AG10803 (cell line): ENCODE data around the gene FIBP.
A peak's percentile ranks its signal among the peaks of the same experiment; 100 is the strongest.

Experiments used
- DNase-seq: peaks from one replicate; pipeline ENCODE4 v3.0.0; 2010; ENCODE audit warnings: low read depth
- H3K4me3 ChIP-seq: 2 replicates; pipeline ENCODE4 v1.5.1; 2011; ENCODE audit warnings: mild to moderate bottlenecking, low read length, control low read depth
- TF ChIP-seq, protein P1 (sequence below): conservative IDR thresholded peaks from 2 replicates; pipeline ENCODE4 v1.5.1; 2011; ENCODE audit warnings: mild to moderate bottlenecking, low read length, control low read depth, inconsistent platforms

FIBP gene

GRCh38 chr11:65854852-65855837 is 33.1 kb downstream of the FIBP start:
- TF ChIP-seq, protein P1, sequence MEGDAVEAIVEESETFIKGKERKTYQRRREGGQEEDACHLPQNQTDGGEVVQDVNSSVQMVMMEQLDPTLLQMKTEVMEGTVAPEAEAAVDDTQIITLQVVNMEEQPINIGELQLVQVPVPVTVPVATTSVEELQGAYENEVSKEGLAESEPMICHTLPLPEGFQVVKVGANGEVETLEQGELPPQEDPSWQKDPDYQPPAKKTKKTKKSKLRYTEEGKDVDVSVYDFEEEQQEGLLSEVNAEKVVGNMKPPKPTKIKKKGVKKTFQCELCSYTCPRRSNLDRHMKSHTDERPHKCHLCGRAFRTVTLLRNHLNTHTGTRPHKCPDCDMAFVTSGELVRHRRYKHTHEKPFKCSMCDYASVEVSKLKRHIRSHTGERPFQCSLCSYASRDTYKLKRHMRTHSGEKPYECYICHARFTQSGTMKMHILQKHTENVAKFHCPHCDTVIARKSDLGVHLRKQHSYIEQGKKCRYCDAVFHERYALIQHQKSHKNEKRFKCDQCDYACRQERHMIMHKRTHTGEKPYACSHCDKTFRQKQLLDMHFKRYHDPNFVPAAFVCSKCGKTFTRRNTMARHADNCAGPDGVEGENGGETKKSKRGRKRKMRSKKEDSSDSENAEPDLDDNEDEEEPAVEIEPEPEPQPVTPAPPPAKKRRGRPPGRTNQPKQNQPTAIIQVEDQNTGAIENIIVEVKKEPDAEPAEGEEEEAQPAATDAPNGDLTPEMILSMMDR, result no peak
- H3K4me3 ChIP-seq, result peak overlapping the region; percentile 5; the same call in 1 of the 2 replicates
- DNase-seq, result no peak

DNA sequence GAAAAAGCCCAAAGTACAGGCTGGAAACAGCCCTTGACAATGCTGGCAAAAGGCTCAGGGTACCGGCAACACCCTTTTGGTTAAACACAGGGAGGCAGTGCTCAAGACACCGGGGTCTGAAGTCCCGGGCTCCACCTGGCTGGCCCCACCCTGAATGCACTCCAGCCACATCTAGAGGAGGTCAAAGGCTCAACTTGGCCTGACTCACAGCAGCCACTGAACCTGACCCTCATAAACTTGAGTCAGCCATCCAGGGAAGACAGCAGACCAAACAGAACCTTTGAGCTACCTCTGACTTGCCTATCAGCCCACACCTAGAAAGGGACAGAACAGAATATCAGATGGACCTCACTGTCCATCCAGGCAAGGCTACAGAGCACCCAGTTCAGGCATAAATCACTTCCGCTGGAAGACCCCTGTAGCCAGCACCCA is 34.1 kb downstream of the FIBP start:
- TF ChIP-seq, protein P1, result no peak
- no peak for DNase-seq
- H3K4me3 ChIP-seq, result no peak overlapping the region

GRCh38 chr11:65853246-65853979 is 34.9 kb downstream of the FIBP start:
- no peak overlapping the region for H3K4me3 ChIP-seq
- TF ChIP-seq, protein P1, result no peak
- no peak for DNase-seq

DNA sequence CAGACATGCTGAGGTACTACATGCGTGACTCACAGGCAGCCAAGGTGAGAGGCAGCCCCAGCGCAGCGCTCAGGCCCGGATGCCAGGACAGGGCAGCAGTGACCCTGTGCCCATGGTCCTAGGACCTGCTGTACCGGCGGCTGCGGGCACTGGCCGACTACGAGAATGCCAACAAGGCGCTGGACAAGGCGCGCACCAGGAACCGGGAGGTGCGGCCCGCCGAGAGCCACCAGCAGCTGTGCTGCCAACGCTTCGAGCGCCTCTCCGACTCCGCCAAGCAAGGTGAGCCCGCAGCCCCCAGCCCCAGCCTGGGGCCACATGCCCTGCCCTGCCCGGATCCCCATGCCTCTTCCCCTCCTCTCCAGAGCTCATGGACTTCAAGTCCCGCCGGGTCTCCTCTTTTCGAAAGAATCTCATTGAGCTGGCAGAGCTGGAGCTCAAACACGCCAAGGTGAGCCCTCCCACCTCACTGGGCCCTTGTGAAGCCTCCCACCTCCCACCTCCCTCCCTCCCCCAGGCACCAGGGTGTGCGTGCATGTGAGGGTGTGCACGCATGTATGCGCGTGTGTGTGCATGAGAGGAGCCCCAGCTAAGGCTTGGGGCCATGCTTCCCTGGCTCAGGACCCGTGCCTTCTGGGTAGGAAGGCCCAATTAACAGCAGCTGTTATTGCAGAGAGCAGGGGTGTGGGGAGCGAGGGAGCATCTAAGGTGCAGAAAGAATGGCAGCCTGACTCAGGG is 35.6 kb downstream of the FIBP start:
- no peak overlapping the region for H3K4me3 ChIP-seq
- TF ChIP-seq, protein P1, result no peak
- DNase-seq, result no peak

- TF ChIP-seq, protein P1, result no peak
- H3K4me3 ChIP-seq, result no peak overlapping the region
- DNase-seq, result no peak
These were observed 36.3 kb downstream of the FIBP start for GRCh38 chr11:65851811-65852507.

DNA sequence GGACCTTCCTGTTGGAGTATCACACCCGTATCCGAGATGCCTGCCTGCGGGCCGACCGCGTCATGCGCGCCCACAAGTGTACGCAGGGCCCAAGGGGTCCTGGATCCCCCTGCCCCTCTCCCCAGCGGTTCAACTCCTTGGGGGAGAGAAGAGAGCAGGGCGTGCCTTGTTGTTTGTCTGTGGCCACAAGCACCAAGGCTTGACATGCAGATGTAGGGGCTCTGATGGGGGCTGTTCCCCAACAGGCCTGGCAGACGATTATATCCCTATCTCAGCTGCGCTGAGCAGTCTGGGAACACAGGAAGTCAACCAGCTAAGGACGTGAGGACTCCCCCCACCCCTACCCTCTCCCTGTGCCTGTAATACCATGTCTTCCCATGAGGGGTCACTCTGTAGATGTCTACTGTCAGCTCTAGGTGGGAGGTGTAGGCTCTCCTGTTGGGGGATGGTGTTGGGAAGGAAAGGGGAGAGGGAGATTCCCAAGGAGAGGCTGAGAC is 37.1 kb downstream of the FIBP start:
- TF ChIP-seq, protein P1, result peak; percentile 55
- H3K4me3 ChIP-seq, result no peak overlapping the region
- DNase-seq, result no peak
